ENCODE measurements around the gene ARID2. TPM values are rescaled to one million over a fixed set of nuclear protein-coding genes. Genes with fewer than 3 reads are reported as not detected.

Gene ARID2
- total RNA-seq, 1 donor from 2014 or later: 45.5 TPM

DNA sequence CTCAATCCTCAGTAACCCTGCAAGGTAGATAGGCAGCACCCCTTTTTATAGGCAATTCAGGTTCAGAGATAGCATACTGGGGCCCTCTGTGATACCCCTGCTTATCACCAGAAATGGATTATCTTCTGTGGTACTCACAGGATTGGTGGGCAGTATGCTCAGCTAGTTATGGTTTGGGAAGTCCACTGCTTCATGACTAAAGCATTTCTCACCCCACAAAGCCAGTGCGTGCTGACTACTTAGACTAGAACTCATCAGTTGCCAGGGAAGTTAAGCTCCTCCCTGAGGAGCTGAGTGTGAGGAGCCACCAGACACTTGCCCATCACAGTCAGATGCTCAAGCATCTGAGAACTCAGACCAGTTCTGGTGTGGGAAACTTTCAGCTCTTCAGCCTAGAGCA is 184.6 kb downstream of the ARID2 start:
- Mint-ChIP-seq H3K27ac (ENCODE audit: unreplicated experiment) (no peak overlapping the region), H3K36me3 (ENCODE audit: unreplicated experiment) (no peaks in the 10 kb centered on the region), H3K9me3 (ENCODE audit: unreplicated experiment) (no peaks in the 10 kb centered on the region), H3K4me1 (ENCODE audit: low read depth, unreplicated experiment) (peaks cover 2% of the 10 kb centered on the region), H3K27me3 (ENCODE audit: unreplicated experiment) (no peaks in the 10 kb centered on the region), H3K4me3 (ENCODE audit: unreplicated experiment) (no peak overlapping the region)
- TF ChIP-seq, protein P1, sequence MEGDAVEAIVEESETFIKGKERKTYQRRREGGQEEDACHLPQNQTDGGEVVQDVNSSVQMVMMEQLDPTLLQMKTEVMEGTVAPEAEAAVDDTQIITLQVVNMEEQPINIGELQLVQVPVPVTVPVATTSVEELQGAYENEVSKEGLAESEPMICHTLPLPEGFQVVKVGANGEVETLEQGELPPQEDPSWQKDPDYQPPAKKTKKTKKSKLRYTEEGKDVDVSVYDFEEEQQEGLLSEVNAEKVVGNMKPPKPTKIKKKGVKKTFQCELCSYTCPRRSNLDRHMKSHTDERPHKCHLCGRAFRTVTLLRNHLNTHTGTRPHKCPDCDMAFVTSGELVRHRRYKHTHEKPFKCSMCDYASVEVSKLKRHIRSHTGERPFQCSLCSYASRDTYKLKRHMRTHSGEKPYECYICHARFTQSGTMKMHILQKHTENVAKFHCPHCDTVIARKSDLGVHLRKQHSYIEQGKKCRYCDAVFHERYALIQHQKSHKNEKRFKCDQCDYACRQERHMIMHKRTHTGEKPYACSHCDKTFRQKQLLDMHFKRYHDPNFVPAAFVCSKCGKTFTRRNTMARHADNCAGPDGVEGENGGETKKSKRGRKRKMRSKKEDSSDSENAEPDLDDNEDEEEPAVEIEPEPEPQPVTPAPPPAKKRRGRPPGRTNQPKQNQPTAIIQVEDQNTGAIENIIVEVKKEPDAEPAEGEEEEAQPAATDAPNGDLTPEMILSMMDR (IDR thresholded peaks at IDR 0.05; ENCODE audit: partially characterized antibody, unreplicated experiment): no peak
- no peak for DNase-seq

DNA sequence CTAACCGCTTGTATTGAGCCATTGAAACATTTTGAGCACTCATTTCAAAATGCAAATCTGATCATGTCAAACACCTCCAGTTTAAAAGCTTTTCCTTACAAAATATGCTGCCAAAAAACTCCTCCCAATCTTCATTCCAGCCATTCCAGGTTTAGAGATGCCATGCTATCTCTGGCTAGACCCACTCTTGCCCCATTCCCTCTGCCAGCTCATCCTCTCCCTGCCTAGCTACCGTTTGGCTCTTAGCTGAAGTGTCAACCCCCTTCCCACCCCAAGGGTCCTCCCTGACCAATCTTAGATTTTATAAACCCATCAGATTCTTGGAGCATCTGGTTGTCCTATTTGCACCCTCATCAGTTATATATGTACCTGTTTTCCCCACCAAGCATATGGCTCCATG is 185.9 kb downstream of the ARID2 start:
- Mint-ChIP-seq H3K27me3 (ENCODE audit: unreplicated experiment) (no peaks in the 10 kb centered on the region), H3K9me3 (ENCODE audit: unreplicated experiment) (no peaks in the 10 kb centered on the region), H3K4me1 (ENCODE audit: low read depth, unreplicated experiment) (peaks cover 2% of the 10 kb centered on the region), H3K4me3 (ENCODE audit: unreplicated experiment) (no peak overlapping the region), H3K36me3 (ENCODE audit: unreplicated experiment) (no peaks in the 10 kb centered on the region), H3K27ac (ENCODE audit: unreplicated experiment) (no peak overlapping the region)
- TF ChIP-seq, protein P1 (IDR thresholded peaks at IDR 0.05; ENCODE audit: partially characterized antibody, unreplicated experiment): no peak
- DNase-seq: no peak

DNA sequence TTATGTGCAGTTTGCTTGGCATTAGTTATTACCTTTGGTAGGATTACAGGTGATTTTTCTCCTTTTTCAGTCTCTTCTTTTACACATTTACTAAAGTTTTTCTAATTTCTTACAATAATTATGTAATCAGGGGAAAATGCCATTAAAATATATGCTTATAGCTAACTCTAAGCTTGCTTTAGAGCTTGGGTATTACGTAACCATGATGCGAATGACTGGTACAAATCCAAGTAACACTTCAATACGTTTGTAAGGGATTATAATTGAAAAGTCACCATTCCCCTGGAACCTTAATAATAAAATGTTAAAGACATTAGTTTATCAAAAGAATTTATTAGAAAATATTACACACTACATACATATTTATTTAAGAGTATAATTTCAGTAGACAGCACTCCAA is 189.3 kb downstream of the ARID2 start:
- Mint-ChIP-seq H3K4me3 (ENCODE audit: unreplicated experiment) (no peak overlapping the region), H3K4me1 (ENCODE audit: low read depth, unreplicated experiment) (peaks cover under 1% of the 10 kb centered on the region), H3K27ac (ENCODE audit: unreplicated experiment) (no peak overlapping the region), H3K9me3 (ENCODE audit: unreplicated experiment) (no peaks in the 10 kb centered on the region), H3K36me3 (ENCODE audit: unreplicated experiment) (no peaks in the 10 kb centered on the region), H3K27me3 (ENCODE audit: unreplicated experiment) (no peaks in the 10 kb centered on the region)
- DNase-seq: no peak
- TF ChIP-seq, protein P1 (IDR thresholded peaks at IDR 0.05; ENCODE audit: partially characterized antibody, unreplicated experiment): no peak

DNA sequence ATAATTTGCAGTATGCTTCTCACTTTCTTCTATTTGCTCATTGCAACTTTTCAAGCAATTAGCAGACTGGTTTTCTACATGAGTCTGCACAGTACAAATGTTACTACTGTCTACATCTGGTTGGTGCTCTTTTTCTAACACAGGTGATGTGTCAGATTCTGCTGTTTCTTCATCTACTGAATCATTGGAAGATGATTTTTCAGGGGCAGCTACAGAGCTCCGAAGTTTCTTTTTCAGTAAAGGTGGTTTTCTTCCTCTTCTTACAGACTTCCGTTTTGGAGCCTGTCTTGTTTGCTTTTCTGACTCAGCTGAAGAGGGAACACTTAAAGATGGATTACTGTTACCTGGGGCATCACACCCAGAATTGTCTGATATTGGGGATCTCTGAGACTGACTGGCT is 198.8 kb downstream of the ARID2 start:
- no peaks in the 10 kb centered on the region for H3K9me3 Mint-ChIP-seq (ENCODE audit: unreplicated experiment)
- no peaks in the 10 kb centered on the region for H3K4me1 Mint-ChIP-seq (ENCODE audit: low read depth, unreplicated experiment)
- DNase-seq: no peak
- no peak overlapping the region for H3K27ac Mint-ChIP-seq (ENCODE audit: unreplicated experiment)
- no peak overlapping the region for H3K4me3 Mint-ChIP-seq (ENCODE audit: unreplicated experiment)
- TF ChIP-seq, protein P1 (IDR thresholded peaks at IDR 0.05; ENCODE audit: partially characterized antibody, unreplicated experiment): no peak
- H3K36me3 Mint-ChIP-seq (ENCODE audit: unreplicated experiment): peaks cover 14% of the 10 kb centered on the region
- H3K27me3 Mint-ChIP-seq (ENCODE audit: unreplicated experiment): peaks cover 2% of the 10 kb centered on the region

DNA sequence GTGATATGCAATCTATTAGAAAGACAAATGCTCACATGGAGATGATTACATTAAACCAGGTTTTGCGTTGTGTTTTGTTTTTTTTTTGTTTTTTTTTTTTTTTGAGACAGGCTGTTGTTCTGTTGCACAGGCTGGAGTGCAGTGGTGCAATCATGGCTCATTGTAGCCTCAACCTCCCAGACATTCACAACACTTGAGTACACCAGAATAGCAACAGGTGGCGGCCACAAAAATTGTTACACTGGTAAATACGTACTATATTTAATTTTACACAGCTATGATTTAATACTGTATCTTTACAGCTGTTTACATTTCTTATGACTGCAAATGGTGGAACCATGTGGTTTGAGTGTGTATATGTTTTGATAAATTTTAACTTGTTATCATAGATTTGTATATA is 200.9 kb downstream of the ARID2 start:
- H3K9me3 Mint-ChIP-seq (ENCODE audit: unreplicated experiment): no peaks in the 10 kb centered on the region
- peaks cover 14% of the 10 kb centered on the region for H3K36me3 Mint-ChIP-seq (ENCODE audit: unreplicated experiment)

More for the DNA sequence above, 200.9 kb downstream of the ARID2 start:
- Mint-ChIP-seq H3K27ac (ENCODE audit: unreplicated experiment) (no peak overlapping the region), H3K27me3 (ENCODE audit: unreplicated experiment) (peaks cover 2% of the 10 kb centered on the region), H3K4me1 (ENCODE audit: low read depth, unreplicated experiment) (no peaks in the 10 kb centered on the region), H3K4me3 (ENCODE audit: unreplicated experiment) (no peak overlapping the region)
- TF ChIP-seq, protein P1 (IDR thresholded peaks at IDR 0.05; ENCODE audit: partially characterized antibody, unreplicated experiment): no peak
- no peak for DNase-seq

Measured in glutamatergic neuron (in vitro differentiated cells).